Adipocyte (in vitro differentiated cells): Measurements from ENCODE around the gene NAE1.
A peak's percentile ranks its signal among the peaks of the same experiment; 100 is the strongest.

ENCODE experiments used
- DNase-seq: peaks from one replicate; pipeline ENCODE4 v3.0.0-alpha.2; 2015; ENCODE audit warnings: low read depth
- H3K27me3 ChIP-seq: replicated peaks from 2 replicates; pipeline ENCODE4 v1.7.0; 2013; ENCODE audit warnings: mild to moderate bottlenecking, low read length, moderate library complexity; ENCODE audit not compliant: control insufficient read depth, insufficient read depth
- H3K36me3 ChIP-seq: 2 replicates; pipeline ENCODE4 v1.7.0; 2013; ENCODE audit warnings: low read length, mild to moderate bottlenecking, moderate library complexity; ENCODE audit not compliant: control insufficient read depth, insufficient read depth, severe bottlenecking
- H3K4me1 ChIP-seq: 2 replicates; pipeline ENCODE4 v1.7.0; 2013; ENCODE audit warnings: mild to moderate bottlenecking, low read length, moderate library complexity; ENCODE audit not compliant: control insufficient read depth, insufficient read depth
- H3K4me3 ChIP-seq: 2 replicates; pipeline ENCODE4 v1.7.0; 2013; ENCODE audit warnings: mild to moderate bottlenecking, low read length, moderate library complexity
- H3K9ac ChIP-seq: 2 replicates; pipeline ENCODE4 v1.7.0; 2013; ENCODE audit warnings: mild to moderate bottlenecking, low read length, moderate library complexity
- H3K9me3 ChIP-seq: 2 replicates; pipeline ENCODE4 v1.7.0; 2013; ENCODE audit warnings: mild to moderate bottlenecking, low read length, moderate library complexity; ENCODE audit not compliant: control insufficient read depth

NAE1 gene

DNA sequence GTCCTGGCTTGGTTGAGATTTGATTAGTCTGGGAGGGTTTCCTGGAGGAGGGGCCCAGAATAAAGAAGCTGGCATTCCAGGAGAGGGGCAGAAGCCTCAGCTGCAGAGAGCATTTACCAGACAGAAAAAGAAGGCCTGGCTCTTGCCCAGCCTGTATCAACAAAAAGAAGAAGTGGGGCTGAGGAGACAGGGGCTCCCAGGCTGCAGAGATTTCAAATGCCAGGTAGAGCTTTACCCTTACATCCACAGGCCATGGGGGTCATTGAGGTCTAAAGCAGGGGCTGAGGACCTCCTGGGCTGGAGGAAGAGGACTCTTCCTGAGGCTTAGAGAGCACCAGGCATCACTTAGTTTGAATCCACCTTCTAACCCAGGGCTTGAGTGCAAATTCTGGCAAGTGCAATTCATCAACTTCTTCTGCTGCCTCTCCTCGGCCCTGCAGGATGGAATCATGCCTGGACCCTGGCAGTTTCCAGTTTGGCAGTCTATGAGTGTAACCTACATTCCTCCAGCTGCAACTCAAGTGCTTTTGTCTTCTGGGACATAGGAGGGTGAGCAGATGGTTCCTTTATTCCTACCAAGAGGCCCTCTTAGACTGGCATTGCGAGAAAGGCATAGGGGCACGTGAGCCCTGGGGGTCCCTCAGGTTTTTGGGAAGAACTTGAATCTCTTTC lies 28.8 kb upstream of the NAE1 start:
- DNase-seq = no peak

DNA sequence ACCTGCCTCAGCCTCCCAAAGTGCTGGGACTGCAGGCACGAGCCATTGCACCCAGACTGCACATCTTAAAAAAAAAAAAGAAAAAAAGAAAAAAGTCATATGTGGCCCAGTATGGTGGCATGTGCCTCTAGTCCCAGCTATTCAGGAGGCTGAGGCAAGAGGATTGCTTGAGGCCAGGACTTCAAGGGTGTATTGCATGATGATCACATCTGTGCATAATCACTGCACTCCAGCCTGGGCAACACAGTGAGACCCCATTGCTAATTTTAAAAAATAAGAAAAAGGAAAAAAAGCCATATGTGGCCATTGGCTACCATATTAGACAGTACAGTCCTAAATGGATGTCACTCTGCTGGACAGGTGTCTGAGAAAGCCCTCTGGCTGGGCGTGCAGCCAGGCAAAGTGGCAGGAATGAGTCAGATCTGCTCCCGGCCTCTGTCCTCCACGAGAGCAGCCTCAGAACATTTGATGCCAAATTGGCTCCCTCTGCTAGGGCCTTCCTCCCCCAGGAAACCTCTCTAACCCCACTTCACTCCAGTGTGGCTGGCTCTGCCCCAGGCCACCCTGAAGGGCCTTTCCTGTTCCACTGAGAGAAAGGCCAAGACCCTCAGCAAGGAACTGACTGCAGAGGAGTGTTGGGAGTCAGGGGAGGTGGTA lies 28.1 kb upstream of the NAE1 start:
- peaks cover 4% of the 10 kb centered on the region for H3K4me1 ChIP-seq
- no peaks in the 10 kb centered on the region for H3K9me3 ChIP-seq
- no peak overlapping the region for H3K4me3 ChIP-seq
- H3K9ac ChIP-seq = no peak overlapping the region
- no peaks in the 10 kb centered on the region for H3K36me3 ChIP-seq
- peaks cover 2% of the 10 kb centered on the region for H3K27me3 ChIP-seq
- peak; percentile 59 for DNase-seq

More for the DNA sequence above, 28.8 kb upstream of the NAE1 start:
- Histone ChIP-seq H3K4me3 (no peak overlapping the region), H3K4me1 (peaks cover 4% of the 10 kb centered on the region), H3K36me3 (no peaks in the 10 kb centered on the region), H3K9ac (no peak overlapping the region), H3K27me3 (no peaks in the 10 kb centered on the region), H3K9me3 (no peaks in the 10 kb centered on the region)

DNA sequence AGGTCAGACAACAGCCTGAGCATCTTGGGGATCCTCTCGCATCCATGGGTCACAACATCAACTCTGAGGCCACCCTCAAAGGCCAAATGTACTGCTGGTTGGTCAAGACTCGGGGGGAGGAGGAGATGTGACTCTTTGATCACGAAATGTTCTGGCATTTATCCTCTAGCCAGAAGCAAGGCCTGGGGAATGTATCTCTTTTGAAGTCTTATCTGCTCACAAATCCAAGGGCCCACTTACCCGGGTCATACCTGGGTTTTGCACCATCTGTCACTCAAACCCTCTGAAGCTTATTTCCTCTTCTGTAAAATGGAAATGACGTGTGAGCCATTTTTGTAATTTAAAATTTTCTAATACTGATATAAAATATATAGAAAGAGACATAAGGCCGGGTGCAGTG lies 26.7 kb upstream of the NAE1 start:
- DNase-seq = no peak
- Histone ChIP-seq H3K9ac (no peak overlapping the region), H3K9me3 (no peaks in the 10 kb centered on the region), H3K4me3 (no peak overlapping the region), H3K27me3 (peaks cover 5% of the 10 kb centered on the region), H3K4me1 (peaks cover 4% of the 10 kb centered on the region), H3K36me3 (no peaks in the 10 kb centered on the region)

DNA sequence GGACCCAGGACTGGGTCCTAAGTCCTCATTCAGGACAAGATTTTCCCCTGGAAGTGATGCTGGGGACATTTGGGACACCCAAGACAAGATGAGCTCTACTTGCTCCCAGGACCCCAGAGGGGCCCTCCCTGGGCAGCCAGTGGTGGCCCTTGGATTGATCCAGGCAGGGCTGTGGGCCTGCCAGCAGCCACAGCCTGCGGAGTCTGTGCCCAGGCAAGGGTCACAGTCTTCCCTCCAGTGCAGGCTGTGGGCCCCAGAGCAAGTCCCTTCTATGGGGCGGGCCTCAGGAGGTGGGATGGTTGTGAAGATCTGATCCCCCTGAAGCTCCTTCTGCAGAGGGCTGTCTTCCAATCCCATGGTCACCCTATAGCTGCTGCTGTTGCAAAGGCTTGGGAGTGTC lies 26.0 kb upstream of the NAE1 start:
- Histone ChIP-seq H3K4me3 (no peak overlapping the region), H3K36me3 (no peaks in the 10 kb centered on the region), H3K27me3 (peaks cover 5% of the 10 kb centered on the region), H3K4me1 (peaks cover 4% of the 10 kb centered on the region), H3K9ac (no peak overlapping the region), H3K9me3 (no peaks in the 10 kb centered on the region)
- no peak for DNase-seq

DNA sequence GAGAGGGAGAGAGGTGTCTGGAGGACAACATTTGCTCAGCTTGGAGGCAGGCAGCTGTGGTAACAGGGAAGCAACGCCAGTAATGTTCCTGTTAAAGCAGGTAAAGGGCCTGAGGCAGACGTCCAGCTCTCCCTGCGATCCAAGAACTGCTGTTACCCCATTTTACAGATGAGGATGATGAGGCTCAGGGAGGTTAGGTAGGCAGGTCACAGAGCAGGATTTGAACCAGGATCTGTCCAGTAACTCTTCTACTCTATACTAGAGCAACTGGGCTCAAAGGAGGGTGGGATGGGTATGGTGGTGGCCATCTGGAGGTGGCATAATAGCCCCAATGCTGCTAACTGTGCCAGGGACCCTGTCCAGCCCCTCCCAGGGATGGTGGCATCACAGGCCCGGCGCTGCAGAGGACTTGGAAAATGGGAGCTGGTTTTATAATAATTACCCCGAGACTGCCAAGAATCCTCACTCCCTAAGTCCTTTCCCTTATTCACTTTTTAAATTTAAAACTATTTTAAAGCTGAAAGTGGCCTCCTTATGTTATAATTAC lies 25.5 kb upstream of the NAE1 start:
- no peak overlapping the region for H3K9ac ChIP-seq
- peaks cover 4% of the 10 kb centered on the region for H3K4me1 ChIP-seq
- no peaks in the 10 kb centered on the region for H3K36me3 ChIP-seq
- H3K27me3 ChIP-seq = peaks cover 8% of the 10 kb centered on the region
- no peak overlapping the region for H3K4me3 ChIP-seq
- H3K9me3 ChIP-seq = no peaks in the 10 kb centered on the region
- DNase-seq = no peak

DNA sequence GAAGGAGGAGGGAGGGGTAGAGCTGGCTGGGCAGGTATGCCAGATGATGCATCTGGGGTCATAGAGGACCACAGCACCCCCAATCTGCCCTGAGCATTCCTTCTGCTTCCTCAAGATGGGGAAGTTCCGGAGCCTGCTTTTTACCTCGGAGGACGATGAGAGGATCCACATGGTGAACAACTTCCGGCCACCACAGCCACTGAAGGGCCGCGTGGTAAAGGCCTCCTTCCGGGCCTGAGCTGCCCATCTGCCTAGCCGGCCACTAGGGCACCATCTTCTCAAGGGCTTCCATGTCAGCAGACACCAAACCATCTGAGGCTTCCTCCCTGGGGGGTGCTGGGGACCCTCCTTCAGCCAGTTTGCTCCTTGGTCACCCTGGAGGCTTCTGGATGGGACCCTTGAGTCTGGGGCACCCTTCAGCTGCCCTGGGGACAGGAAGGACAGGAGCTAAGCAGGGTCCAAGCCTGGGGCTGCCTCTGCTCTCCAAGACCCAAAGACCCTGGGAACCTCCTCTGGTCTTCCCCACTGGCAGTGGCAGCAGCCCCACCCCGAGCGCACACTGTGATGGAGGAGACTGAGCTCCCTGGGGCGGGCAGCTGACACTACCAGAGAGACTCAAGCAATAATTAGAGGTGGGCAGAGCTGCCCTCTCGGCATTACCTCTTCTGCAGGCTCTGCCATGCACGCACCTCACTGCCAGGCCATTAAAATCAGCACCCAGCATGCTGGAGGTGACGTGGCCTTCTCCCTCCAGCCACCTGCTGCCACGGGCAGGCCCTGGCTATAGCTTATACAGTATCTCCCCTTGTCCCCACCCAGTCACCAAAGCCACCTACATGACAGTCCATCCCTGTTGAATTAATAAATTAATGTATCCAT lies 22.7 kb upstream of the NAE1 start:
- H3K9me3 ChIP-seq = no peaks in the 10 kb centered on the region
- H3K27me3 ChIP-seq = peaks cover 10% of the 10 kb centered on the region
- no peaks in the 10 kb centered on the region for H3K36me3 ChIP-seq
- DNase-seq = no peak
- no peaks in the 10 kb centered on the region for H3K4me1 ChIP-seq
- no peak overlapping the region for H3K9ac ChIP-seq
- no peak overlapping the region for H3K4me3 ChIP-seq

DNA sequence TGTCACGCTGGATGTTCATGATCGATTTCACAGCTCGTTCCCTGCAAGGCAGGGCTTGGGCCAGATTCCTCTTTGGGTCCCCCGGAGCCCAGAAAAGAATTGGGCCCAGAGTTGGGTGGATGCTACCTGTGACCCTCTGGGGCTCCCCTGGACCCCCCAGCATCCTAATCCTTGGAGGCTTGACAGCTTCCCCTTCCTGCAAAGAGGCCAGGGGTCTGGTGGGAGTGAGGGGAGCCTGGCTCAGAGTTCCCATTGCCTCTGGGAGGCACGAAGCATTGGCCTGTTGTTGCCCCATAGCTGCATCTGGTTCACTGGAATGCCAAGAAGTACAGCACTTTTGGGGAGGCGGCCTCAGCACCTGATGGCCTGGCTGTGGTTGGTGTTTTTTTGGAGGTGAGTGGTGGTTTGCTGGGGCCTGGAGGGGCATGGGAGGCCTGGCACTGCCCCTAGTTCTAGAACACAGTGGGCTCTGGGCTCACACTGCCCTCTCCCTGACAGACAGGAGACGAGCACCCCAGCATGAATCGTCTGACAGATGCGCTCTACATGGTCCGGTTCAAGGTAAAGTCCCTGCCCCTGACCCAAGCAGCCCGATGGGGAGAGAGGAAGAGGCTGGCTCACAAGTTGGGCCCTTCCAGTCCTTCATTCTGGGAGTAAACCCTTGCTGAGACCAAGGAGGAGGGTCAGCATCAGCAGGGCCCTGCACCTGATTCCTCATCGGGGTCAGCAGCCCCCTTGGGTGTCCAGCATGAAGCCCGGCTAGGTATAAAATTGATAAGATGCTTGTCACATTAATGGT lies 20.6 kb upstream of the NAE1 start:
- H3K4me1 ChIP-seq = no peaks in the 10 kb centered on the region
- no peak overlapping the region for H3K4me3 ChIP-seq
- no peaks in the 10 kb centered on the region for H3K9me3 ChIP-seq
- no peak overlapping the region for H3K9ac ChIP-seq
- H3K27me3 ChIP-seq = peaks cover 18% of the 10 kb centered on the region
- no peak for DNase-seq
- H3K36me3 ChIP-seq = no peaks in the 10 kb centered on the region

DNA sequence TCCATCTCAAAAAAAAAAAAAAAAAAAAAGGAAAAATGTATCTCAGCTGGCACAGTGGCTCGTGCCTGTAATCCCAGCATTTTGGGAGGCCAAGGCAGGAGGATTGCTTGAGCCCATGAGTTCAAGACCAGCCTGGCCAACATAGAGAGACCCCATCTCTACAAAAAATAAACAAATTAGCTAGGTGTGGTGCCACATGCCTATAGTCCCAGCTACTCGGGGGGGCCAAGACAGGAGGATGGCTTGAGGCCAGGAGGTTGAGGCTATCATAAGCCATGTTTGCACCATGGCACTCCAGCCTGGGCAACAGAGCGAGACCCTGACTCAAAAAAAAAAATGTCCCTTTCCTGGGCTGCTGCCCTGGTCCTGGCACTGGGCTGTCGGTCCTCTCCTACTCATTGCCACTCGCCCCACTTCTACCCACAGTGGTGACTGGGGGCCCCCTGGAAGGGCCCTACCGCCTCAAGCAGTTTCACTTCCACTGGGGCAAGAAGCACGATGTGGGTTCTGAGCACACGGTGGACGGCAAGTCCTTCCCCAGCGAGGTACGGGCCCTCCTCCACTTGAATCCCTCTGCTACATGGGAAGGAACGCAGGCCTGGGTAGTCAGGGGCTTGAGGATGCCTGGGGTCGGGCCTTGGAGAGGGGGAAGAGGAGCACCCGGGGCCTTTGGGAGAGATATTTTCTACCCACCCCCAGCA lies 19.5 kb upstream of the NAE1 start:
- H3K4me3 ChIP-seq = no peak overlapping the region
- no peak overlapping the region for H3K9ac ChIP-seq
- no peaks in the 10 kb centered on the region for H3K36me3 ChIP-seq
- peaks cover 27% of the 10 kb centered on the region for H3K27me3 ChIP-seq
- DNase-seq = no peak
- no peaks in the 10 kb centered on the region for H3K9me3 ChIP-seq
- H3K4me1 ChIP-seq = no peaks in the 10 kb centered on the region

DNA sequence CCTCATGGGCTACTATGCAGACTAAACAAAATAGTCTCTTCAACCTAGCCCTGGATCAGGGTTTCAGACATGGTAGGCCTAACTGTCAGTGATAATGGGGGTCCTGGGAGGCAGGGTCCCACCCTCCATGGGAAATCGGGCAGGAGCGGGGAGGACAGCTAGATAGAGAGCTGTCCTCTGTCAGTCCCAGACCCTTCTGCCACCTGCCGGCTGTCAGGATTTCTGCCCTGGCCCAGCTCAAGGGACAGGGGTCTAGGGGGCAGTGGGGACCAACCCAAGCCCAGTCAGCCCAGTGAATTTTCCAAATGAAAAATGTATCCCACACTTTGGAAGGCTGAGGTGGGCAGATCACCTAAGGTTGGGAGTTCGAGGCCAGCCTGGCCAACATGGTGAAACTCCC lies 18.8 kb upstream of the NAE1 start:
- H3K9ac ChIP-seq = no peak overlapping the region
- no peaks in the 10 kb centered on the region for H3K9me3 ChIP-seq
- H3K36me3 ChIP-seq = no peaks in the 10 kb centered on the region
- DNase-seq = no peak
- H3K27me3 ChIP-seq = peaks cover 33% of the 10 kb centered on the region
- H3K4me1 ChIP-seq = peaks cover 3% of the 10 kb centered on the region
- no peak overlapping the region for H3K4me3 ChIP-seq

DNA sequence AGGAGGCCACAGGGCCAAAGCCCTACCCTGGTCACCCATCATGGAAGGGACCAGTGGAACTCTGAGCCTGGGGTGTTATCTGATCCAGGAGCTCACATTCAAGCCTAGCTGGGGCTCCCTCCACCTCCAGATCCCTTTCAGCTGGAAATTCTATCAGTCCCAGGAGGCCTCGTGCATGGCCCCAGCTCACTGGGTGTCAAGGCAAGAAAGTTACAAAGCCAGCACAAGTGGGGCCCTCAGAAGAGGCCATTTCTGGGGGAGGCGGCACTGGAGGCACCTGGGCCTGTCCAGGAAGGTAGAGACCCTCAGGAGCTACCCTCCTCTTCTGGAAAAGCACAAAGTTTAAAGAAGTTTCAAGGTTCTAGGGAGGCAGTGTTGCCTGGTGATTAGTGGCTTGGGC lies 18.2 kb upstream of the NAE1 start:
- H3K9me3 ChIP-seq = no peaks in the 10 kb centered on the region
- H3K9ac ChIP-seq = no peak overlapping the region
- peaks cover 32% of the 10 kb centered on the region for H3K27me3 ChIP-seq
- H3K4me3 ChIP-seq = no peak overlapping the region
- DNase-seq = no peak
- H3K4me1 ChIP-seq = peaks cover 3% of the 10 kb centered on the region
- H3K36me3 ChIP-seq = no peaks in the 10 kb centered on the region
